ENCODE results near the gene NEU2.
"Not testable (repeated sequence)": the region's sequence is repeated elsewhere in the genome, so short reads cannot be mapped to it uniquely, and the experiment has no call there.

NEU2 gene

DNA sequence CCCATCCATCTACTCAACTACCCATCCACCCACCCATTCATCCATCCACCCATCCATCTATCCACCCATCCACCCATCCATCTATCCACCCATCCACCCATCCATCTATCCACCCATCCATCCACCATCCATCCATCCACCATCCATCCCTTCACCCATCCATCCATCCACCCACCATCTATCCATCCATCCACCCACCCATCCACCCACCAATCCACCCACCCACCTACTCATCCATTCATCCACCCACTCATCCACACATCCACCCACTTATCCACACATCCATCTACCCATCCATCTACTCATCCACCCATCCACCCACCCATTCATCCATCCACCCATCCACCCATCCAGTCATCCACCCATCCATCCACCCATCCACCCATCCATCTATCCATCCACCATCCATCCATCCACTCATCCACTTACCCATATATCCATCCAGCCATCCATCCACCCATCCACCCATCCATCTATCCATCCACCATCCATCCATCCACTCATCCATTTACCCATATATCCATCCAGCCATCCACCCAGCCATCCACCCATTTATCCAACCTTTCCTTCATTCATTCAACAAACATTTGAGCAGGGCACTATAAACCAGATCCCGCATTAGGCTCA, 17.3 kb upstream of the NEU2 start:
- H3K4me3 ChIP-seq (ENCODE audit: control insufficient read depth, low read depth, low read length): no peak overlapping the region
- DNase-seq (ENCODE audit: low read depth): no peak
- no peak for TF ChIP-seq CTCF (IDR thresholded peaks at IDR 0.05; ENCODE audit: control insufficient read depth, insufficient read depth, low read depth, low read length, missing control alignments)

DNA sequence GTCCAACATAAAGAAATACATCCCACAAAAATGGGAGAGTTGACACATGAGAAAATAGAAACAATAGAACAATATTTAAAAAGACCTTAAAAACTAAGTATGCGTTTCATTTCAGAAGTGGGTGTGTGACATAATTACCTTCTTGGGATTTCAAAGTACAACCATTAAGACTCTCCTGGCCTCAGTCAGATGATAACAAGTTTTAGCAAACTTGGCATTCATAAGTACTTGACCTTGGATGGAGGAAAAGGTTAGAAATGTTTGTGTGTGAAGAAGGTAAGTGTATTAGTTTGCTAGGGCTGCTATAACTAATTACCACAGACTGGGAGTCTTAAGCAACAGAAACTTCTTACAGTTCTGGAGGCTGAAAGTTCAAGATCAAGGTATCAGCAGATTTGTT, 14.5 kb upstream of the NEU2 start:
- TF ChIP-seq CTCF (IDR thresholded peaks at IDR 0.05; ENCODE audit: control insufficient read depth, insufficient read depth, low read depth, low read length, missing control alignments): no peak
- DNase-seq (ENCODE audit: low read depth): no peak
- H3K4me3 ChIP-seq (ENCODE audit: control insufficient read depth, low read depth, low read length): no peak overlapping the region

GRCh38 chr2:233019610-233020009, 12.9 kb upstream of the NEU2 start:
- DNase-seq (ENCODE audit: low read depth); H3K4me3 ChIP-seq (ENCODE audit: control insufficient read depth, low read depth, low read length): not testable (repeated sequence)

DNA sequence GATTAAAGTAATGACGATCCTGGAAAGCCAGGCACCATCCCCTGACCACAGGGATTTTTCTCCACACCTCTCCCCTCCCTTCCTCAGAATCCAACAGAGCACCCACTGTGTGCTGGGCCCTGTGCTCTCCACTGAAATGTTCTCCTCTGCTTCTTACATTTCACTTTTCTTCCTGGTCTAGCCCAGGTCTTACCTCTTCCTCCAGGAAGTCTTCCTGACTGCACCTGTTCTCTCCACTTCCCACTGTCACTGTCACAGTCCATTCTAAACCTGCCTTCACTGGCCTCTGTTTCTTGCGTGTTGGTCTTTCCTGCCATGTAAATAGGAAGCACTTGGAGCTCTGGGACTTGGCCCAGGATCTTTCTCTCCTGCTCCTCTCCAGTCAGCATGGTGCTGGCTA, 12.0 kb upstream of the NEU2 start:
- DNase-seq (ENCODE audit: low read depth): no peak
- no peak for TF ChIP-seq CTCF (IDR thresholded peaks at IDR 0.05; ENCODE audit: control insufficient read depth, insufficient read depth, low read depth, low read length, missing control alignments)
- H3K4me3 ChIP-seq (ENCODE audit: control insufficient read depth, low read depth, low read length): no peak overlapping the region

- no peak for DNase-seq (ENCODE audit: low read depth)
- H3K4me3 ChIP-seq (ENCODE audit: control insufficient read depth, low read depth, low read length): no peak overlapping the region
- no peak for TF ChIP-seq CTCF (IDR thresholded peaks at IDR 0.05; ENCODE audit: control insufficient read depth, insufficient read depth, low read depth, low read length, missing control alignments)
Observed at GRCh38 chr2:233021771-233022170, 10.7 kb upstream of the NEU2 start.

- no peak for TF ChIP-seq CTCF (IDR thresholded peaks at IDR 0.05; ENCODE audit: control insufficient read depth, insufficient read depth, low read depth, low read length, missing control alignments)
- no peak for DNase-seq (ENCODE audit: low read depth)
- no peak overlapping the region for H3K4me3 ChIP-seq (ENCODE audit: control insufficient read depth, low read depth, low read length)
Observed at GRCh38 chr2:233022561-233022960, 9.9 kb upstream of the NEU2 start.

GRCh38 chr2:233023007-233023760, 9.3 kb upstream of the NEU2 start:
- no peak overlapping the region for H3K4me3 ChIP-seq (ENCODE audit: control insufficient read depth, low read depth, low read length)
- TF ChIP-seq CTCF (IDR thresholded peaks at IDR 0.05; ENCODE audit: control insufficient read depth, insufficient read depth, low read depth, low read length, missing control alignments): no peak
- no peak for DNase-seq (ENCODE audit: low read depth)
